Memory B cell (primary cell): ENCODE data around the gene PRDM5.

Experiments
- ATAC-seq: fragments of 150-1000 bp; cut with Tn5 transposase; 2 replicates; pipeline ENCODE4 v1.10.0; 2021; ENCODE audit warnings: low read depth, mild to moderate bottlenecking, moderate library complexity
- DNase-seq, 2 donors: peaks; one replicate each; pipeline ENCODE4 v3.0.0; 2022; ENCODE audit warnings: low spot score in 2 of 2
- H3K27ac Mint-ChIP-seq: one replicate; pipeline ENCODE4 v1.8.0; 2022; ENCODE audit warnings: mild to moderate bottlenecking, moderate library complexity, mixed read lengths
- H3K27me3 Mint-ChIP-seq: one replicate; pipeline ENCODE4 v1.8.0; 2022; ENCODE audit warnings: mixed read lengths
- H3K36me3 Mint-ChIP-seq: one replicate; pipeline ENCODE4 v1.8.0; 2022; ENCODE audit warnings: mild to moderate bottlenecking, mixed read lengths
- H3K4me1 Mint-ChIP-seq: one replicate; pipeline ENCODE4 v1.8.0; 2022; ENCODE audit warnings: mixed read lengths
- H3K4me3 Mint-ChIP-seq: one replicate; pipeline ENCODE4 v1.8.0; 2022; ENCODE audit warnings: mild to moderate bottlenecking, moderate library complexity, mixed read lengths
- H3K9me3 Mint-ChIP-seq: one replicate; pipeline ENCODE4 v1.8.0; 2022; ENCODE audit warnings: mixed read lengths

Gene PRDM5

GRCh38 chr4:120809518-120809917 lies 113.0 kb downstream of the PRDM5 start:
- H3K36me3 Mint-ChIP-seq = no peaks in the 10 kb centered on the region
- DNase-seq = no peak
- H3K4me1 Mint-ChIP-seq = no peaks in the 10 kb centered on the region
- no peak for ATAC-seq
- H3K9me3 Mint-ChIP-seq = peaks cover 10% of the 10 kb centered on the region
- H3K4me3 Mint-ChIP-seq = no peak overlapping the region
- no peaks in the 10 kb centered on the region for H3K27me3 Mint-ChIP-seq
- no peak overlapping the region for H3K27ac Mint-ChIP-seq

GRCh38 chr4:120808475-120809141 lies 113.9 kb downstream of the PRDM5 start:
- ATAC-seq (no peak), DNase-seq (no peak)
- Mint-ChIP-seq H3K4me1 (no peaks in the 10 kb centered on the region), H3K9me3 (peaks cover 10% of the 10 kb centered on the region), H3K27me3 (no peaks in the 10 kb centered on the region), H3K36me3 (no peaks in the 10 kb centered on the region), H3K27ac (no peak overlapping the region), H3K4me3 (no peak overlapping the region)

- H3K9me3 Mint-ChIP-seq = peaks cover 6% of the 10 kb centered on the region
- DNase-seq (no peak), ATAC-seq (no peak)
- H3K4me1 Mint-ChIP-seq = no peaks in the 10 kb centered on the region
- H3K27ac Mint-ChIP-seq = no peak overlapping the region
- H3K36me3 Mint-ChIP-seq = no peaks in the 10 kb centered on the region
- no peak overlapping the region for H3K4me3 Mint-ChIP-seq
- no peaks in the 10 kb centered on the region for H3K27me3 Mint-ChIP-seq
Observed at GRCh38 chr4:120801137-120801758, 121.3 kb downstream of the PRDM5 start.

GRCh38 chr4:120798570-120798969 lies 124.0 kb downstream of the PRDM5 start:
- Mint-ChIP-seq H3K4me1 (no peaks in the 10 kb centered on the region), H3K36me3 (no peaks in the 10 kb centered on the region), H3K9me3 (peaks cover 1% of the 10 kb centered on the region), H3K27ac (no peak overlapping the region), H3K4me3 (no peak overlapping the region), H3K27me3 (no peaks in the 10 kb centered on the region)
- DNase-seq (no peak), ATAC-seq (no peak)

- Mint-ChIP-seq H3K9me3 (peaks cover 2% of the 10 kb centered on the region), H3K4me3 (no peak overlapping the region), H3K36me3 (no peaks in the 10 kb centered on the region), H3K4me1 (no peaks in the 10 kb centered on the region), H3K27me3 (no peaks in the 10 kb centered on the region), H3K27ac (no peak overlapping the region)
- DNase-seq (no peak), ATAC-seq (no peak)
Observed at GRCh38 chr4:120796271-120796670, 126.3 kb downstream of the PRDM5 start.

- ATAC-seq (no peak), DNase-seq (no peak)
- H3K27ac Mint-ChIP-seq = no peak overlapping the region
- no peak overlapping the region for H3K4me3 Mint-ChIP-seq
- H3K9me3 Mint-ChIP-seq = peaks cover 3% of the 10 kb centered on the region
- peaks cover 1% of the 10 kb centered on the region for H3K27me3 Mint-ChIP-seq
- H3K36me3 Mint-ChIP-seq = no peaks in the 10 kb centered on the region
- no peaks in the 10 kb centered on the region for H3K4me1 Mint-ChIP-seq
Observed at GRCh38 chr4:120785202-120785601, 137.3 kb downstream of the PRDM5 start.

GRCh38 chr4:120777459-120777858 lies 145.1 kb downstream of the PRDM5 start:
- DNase-seq (no peak), ATAC-seq (no peak)
- Mint-ChIP-seq H3K4me3 (no peak overlapping the region), H3K27ac (no peak overlapping the region), H3K4me1 (no peaks in the 10 kb centered on the region), H3K9me3 (peaks cover 1% of the 10 kb centered on the region), H3K36me3 (no peaks in the 10 kb centered on the region), H3K27me3 (no peaks in the 10 kb centered on the region)

GRCh38 chr4:120775431-120775830 lies 147.1 kb downstream of the PRDM5 start:
- Mint-ChIP-seq H3K4me1 (no peaks in the 10 kb centered on the region), H3K9me3 (peaks cover 1% of the 10 kb centered on the region), H3K36me3 (no peaks in the 10 kb centered on the region), H3K27ac (no peak overlapping the region), H3K4me3 (no peak overlapping the region), H3K27me3 (no peaks in the 10 kb centered on the region)
- DNase-seq (no peak), ATAC-seq (no peak)

GRCh38 chr4:120773641-120774040 lies 148.9 kb downstream of the PRDM5 start:
- no peak for ATAC-seq
- no peaks in the 10 kb centered on the region for H3K36me3 Mint-ChIP-seq
- no peak overlapping the region for H3K4me3 Mint-ChIP-seq
- no peak for DNase-seq
- H3K9me3 Mint-ChIP-seq = peaks cover 3% of the 10 kb centered on the region
- no peaks in the 10 kb centered on the region for H3K27me3 Mint-ChIP-seq
- no peak overlapping the region for H3K27ac Mint-ChIP-seq
- H3K4me1 Mint-ChIP-seq = no peaks in the 10 kb centered on the region

- H3K9me3 Mint-ChIP-seq = peaks cover 3% of the 10 kb centered on the region
- H3K27me3 Mint-ChIP-seq = no peaks in the 10 kb centered on the region
- no peak for ATAC-seq
Observed at GRCh38 chr4:120771907-120772306, 150.6 kb downstream of the PRDM5 start.

GRCh38 chr4:120770897-120771296 lies 151.6 kb downstream of the PRDM5 start:
- peaks cover 4% of the 10 kb centered on the region for H3K9me3 Mint-ChIP-seq
- ATAC-seq (no peak), DNase-seq (no peak)
- no peaks in the 10 kb centered on the region for H3K36me3 Mint-ChIP-seq
- no peak overlapping the region for H3K4me3 Mint-ChIP-seq
- H3K4me1 Mint-ChIP-seq = no peaks in the 10 kb centered on the region
- no peaks in the 10 kb centered on the region for H3K27me3 Mint-ChIP-seq
- no peak overlapping the region for H3K27ac Mint-ChIP-seq

More at GRCh38 chr4:120771907-120772306, 150.6 kb downstream of the PRDM5 start:
- Mint-ChIP-seq H3K36me3 (no peaks in the 10 kb centered on the region), H3K27ac (no peak overlapping the region), H3K4me3 (no peak overlapping the region), H3K4me1 (no peaks in the 10 kb centered on the region)
- DNase-seq = no peak

GRCh38 chr4:120769227-120769626 lies 153.3 kb downstream of the PRDM5 start:
- no peak for DNase-seq
- ATAC-seq = no peak
- peaks cover 4% of the 10 kb centered on the region for H3K9me3 Mint-ChIP-seq
- H3K4me1 Mint-ChIP-seq = no peaks in the 10 kb centered on the region
- no peaks in the 10 kb centered on the region for H3K36me3 Mint-ChIP-seq
- H3K4me3 Mint-ChIP-seq = no peak overlapping the region
- no peaks in the 10 kb centered on the region for H3K27me3 Mint-ChIP-seq
- H3K27ac Mint-ChIP-seq = no peak overlapping the region

- Mint-ChIP-seq H3K9me3 (peaks cover 4% of the 10 kb centered on the region), H3K4me1 (no peaks in the 10 kb centered on the region), H3K27ac (no peak overlapping the region), H3K4me3 (no peak overlapping the region), H3K27me3 (no peaks in the 10 kb centered on the region), H3K36me3 (no peaks in the 10 kb centered on the region)
- no peak for DNase-seq
- ATAC-seq = no peak
Observed at GRCh38 chr4:120765260-120765680, 157.3 kb downstream of the PRDM5 start.

- no peak overlapping the region for H3K4me3 Mint-ChIP-seq
- H3K27ac Mint-ChIP-seq = no peak overlapping the region
- no peaks in the 10 kb centered on the region for H3K27me3 Mint-ChIP-seq
Observed at GRCh38 chr4:120763650-120764049, 158.9 kb downstream of the PRDM5 start.

GRCh38 chr4:120761070-120761469 lies 161.5 kb downstream of the PRDM5 start:
- no peak overlapping the region for H3K27ac Mint-ChIP-seq
- no peaks in the 10 kb centered on the region for H3K4me1 Mint-ChIP-seq
- ATAC-seq (no peak), DNase-seq (no peak)
- no peaks in the 10 kb centered on the region for H3K36me3 Mint-ChIP-seq
- no peaks in the 10 kb centered on the region for H3K27me3 Mint-ChIP-seq
- peaks cover 5% of the 10 kb centered on the region for H3K9me3 Mint-ChIP-seq
- H3K4me3 Mint-ChIP-seq = no peak overlapping the region

More at GRCh38 chr4:120763650-120764049, 158.9 kb downstream of the PRDM5 start:
- Mint-ChIP-seq H3K36me3 (no peaks in the 10 kb centered on the region), H3K9me3 (peaks cover 3% of the 10 kb centered on the region), H3K4me1 (no peaks in the 10 kb centered on the region)
- DNase-seq (no peak), ATAC-seq (no peak)
